T-cell (primary cell): Measurements from ENCODE around the gene PRG2. TPM values are rescaled to one million over a fixed set of nuclear protein-coding genes. Genes with fewer than 3 reads are reported as not detected.
"Not testable (repeated sequence)": the region's sequence is repeated elsewhere in the genome, so short reads cannot be mapped to it uniquely, and the experiment has no call there.

Source experiments
- ATAC-seq, 4 experiments: fragments of 200-7000 bp in 3 of 4; fragments of 150-1000 bp in 1 of 4; cut with Tn5 transposase; replicated peaks in 1 of 4; 1 replicate in 3 of 4; 2 replicates in 1 of 4; pipeline ENCODE4 v1.10.0; 2021; ENCODE audit warnings: moderate library complexity in 3 of 4, mild to moderate bottlenecking in 2 of 4, moderate number of reproducible peaks in 1 of 4
- CTCF ChIA-PET, 2 donors: fragments of 300-600 bp; sonication (Branson Sonifier 250); formaldehyde crosslinking; loops; one replicate each; lab custom pipeline; 2022; ENCODE audit warnings: antibody characterized with exemption in 2 of 2; lab: Charles Lee
- POLR2A ChIA-PET, 2 donors: fragments of 300-600 bp; sonication (Branson Sonifier 250); formaldehyde crosslinking; loops; one replicate each; lab custom pipeline; 2022; ENCODE audit warnings: antibody characterized with exemption in 2 of 2; lab: Charles Lee
- DNase-seq, 35 experiments: peaks; one replicate each; pipeline versions ENCODE4 v3.0.0 to v3.0.0-alpha.2; 2013 to 2023
- H3K27ac ChIP-seq: one replicate; pipeline ENCODE4 v1.5.1; 2013; ENCODE audit warnings: low read length
- H3K27me3 ChIP-seq, 2 experiments: replicated peaks in 1 of 2; 1 replicate in 1 of 2; 2 replicates in 1 of 2; pipeline versions ENCODE4 v1.6.1 to v1.7.0; 2013; ENCODE audit warnings: low read length in 1 of 2, mixed read lengths in 1 of 2; ENCODE audit not compliant: control insufficient read depth in 2 of 2, insufficient read depth in 2 of 2; ENCODE audit errors: extremely low read depth in 1 of 2
- H3K36me3 ChIP-seq, 2 donors: 1 replicate in 1 of 2; 2 replicates in 1 of 2; pipeline versions ENCODE4 v1.6.1 to v1.7.0; 2013; ENCODE audit warnings: low read length in 1 of 2; ENCODE audit not compliant: control insufficient read depth in 2 of 2, insufficient read depth in 1 of 2; ENCODE audit errors: extremely low read depth in 1 of 2
- H3K4me1 ChIP-seq, 2 experiments: 1 replicate in 1 of 2; 2 replicates in 1 of 2; pipeline versions ENCODE4 v1.6.1 to v1.7.0; 2013; ENCODE audit warnings: low read length in 2 of 2, mixed read lengths in 1 of 2; ENCODE audit not compliant: insufficient read depth in 2 of 2, control insufficient read depth in 1 of 2; ENCODE audit errors: extremely low read depth in 1 of 2
- H3K4me3 ChIP-seq, 2 donors: 1 replicate in 1 of 2; 2 replicates in 1 of 2; pipeline versions ENCODE4 v1.5.1 to v1.7.0; 2013; ENCODE audit warnings: mild to moderate bottlenecking in 2 of 2, low read length in 1 of 2, moderate library complexity in 1 of 2; ENCODE audit not compliant: control insufficient read depth in 1 of 2; ENCODE audit errors: extremely low read depth in 1 of 2
- H3K9me3 ChIP-seq: 2 replicates; pipeline ENCODE4 v1.7.0; 2013
- H3K27ac Mint-ChIP-seq, 2 donors: one replicate each; pipeline ENCODE4 v1.8.0; 2020 to 2021; ENCODE audit warnings: mild to moderate bottlenecking in 2 of 2, mixed read lengths in 2 of 2
- H3K27me3 Mint-ChIP-seq, 2 donors: one replicate each; pipeline ENCODE4 v1.8.0; 2021 to 2022; ENCODE audit warnings: mixed read lengths in 2 of 2
- H3K36me3 Mint-ChIP-seq: one replicate; pipeline ENCODE4 v1.8.0; 2021; ENCODE audit warnings: mixed read lengths
- H3K4me1 Mint-ChIP-seq, 3 donors: one replicate each; pipeline ENCODE4 v1.8.0; 2020 to 2022; ENCODE audit warnings: mixed read lengths in 3 of 3, mild to moderate bottlenecking in 1 of 3
- H3K4me3 Mint-ChIP-seq, 3 donors: one replicate each; pipeline ENCODE4 v1.8.0; 2020 to 2022; ENCODE audit warnings: mild to moderate bottlenecking in 3 of 3, mixed read lengths in 3 of 3, moderate library complexity in 3 of 3
- H3K9me3 Mint-ChIP-seq, 3 donors: one replicate each; pipeline ENCODE4 v1.8.0; 2020 to 2022; ENCODE audit warnings: mixed read lengths in 3 of 3
- WGBS: methylation state at CpG from one replicate; pipeline ENCODE4 v1.1.5; 2013; ENCODE audit warnings: missing lambda C conversion rate; ENCODE audit not compliant: insufficient coverage; 5-methylcytosine and 5-hydroxymethylcytosine counted together
- total RNA-seq, 35 experiments: library from RNA in 6 of 35; stranded (reverse) in 6 of 35; fragments of 120-200 nt in 1 of 35; gene quantifications; one replicate each; pipeline versions ENCODE4 v1.2.1 to v1.2.4 and lab custom pipeline; 2013 to 2026

Gene PRG2
- total RNA-seq, 5 donors from 2014 or later (not counting 1 experiment from before 2014, with no cell fraction given) = 0.33 to 0.72 (median 0.39) TPM; not detected in 1

DNA sequence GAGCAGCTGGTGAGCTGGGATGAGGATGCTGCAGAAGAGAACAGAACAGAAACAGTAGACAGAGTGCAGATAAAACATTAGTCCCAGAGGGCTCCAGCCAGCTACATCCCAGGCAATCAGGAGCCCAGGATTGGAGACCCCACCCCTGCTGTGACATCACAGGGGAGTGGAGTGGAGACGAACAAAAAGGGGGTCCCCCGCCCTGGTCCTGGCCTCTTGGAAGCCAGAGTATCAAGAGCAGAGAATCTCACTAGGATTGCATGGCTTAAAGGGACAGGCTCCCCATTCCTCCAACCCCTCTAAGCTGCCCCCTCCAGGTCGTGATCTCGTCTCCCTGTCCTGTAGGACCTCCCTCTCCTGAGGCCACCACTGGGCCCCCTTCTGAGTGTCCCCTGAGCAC is 52.3 kb downstream of the PRG2 start, which contains the start of gene P2RX3:
P2RX3 (plus strand) TSS at position 211 of the 400 bp plus-strand sequence. CDS start 199 bp downstream, outside the sequence.
- Histone ChIP-seq H3K4me1 (peaks cover 9 to 24% of the 10 kb centered on the region in 2 experiments), H3K36me3 (peaks cover 0 to under 1% of the 10 kb centered on the region in 2 donors), H3K4me3 (no peak within 1 kb of the TSS), H3K27ac (no peak within 1 kb of the TSS), H3K9me3 (no peaks in the 10 kb centered on the region), H3K27me3 (peaks cover 0 to 6% of the 10 kb centered on the region in 2 experiments)
- Mint-ChIP-seq H3K4me1 (peaks cover 28 to 31% (median 30%) of the 10 kb centered on the region in 3 donors), H3K27ac (peak within 1 kb of the TSS; percentile 36 to 55), H3K36me3 (peaks cover 11% of the 10 kb centered on the region), H3K4me3 (no peak within 1 kb of the TSS), H3K9me3 (no peaks in the 10 kb centered on the region), H3K27me3 (no peaks in the 10 kb centered on the region)
- no peak for DNase-seq
- ChIA-PET CTCF (interaction anchor here (0.5 to 1.1 kb wide), 3 partner anchors 13 to 155 kb away, joined by 3 to 5 read pairs (median 3); no protein-coding TSS in a partner anchor), POLR2A (interaction anchor here in 1 of 2 donors (0.7 kb wide), 1 partner anchor 1820 kb away, joined by 3 read pairs; no protein-coding TSS in a partner anchor)
- ATAC-seq = no peak
- WGBS = 57% methylated on average over 3 of the region's 4 CpGs

DNA sequence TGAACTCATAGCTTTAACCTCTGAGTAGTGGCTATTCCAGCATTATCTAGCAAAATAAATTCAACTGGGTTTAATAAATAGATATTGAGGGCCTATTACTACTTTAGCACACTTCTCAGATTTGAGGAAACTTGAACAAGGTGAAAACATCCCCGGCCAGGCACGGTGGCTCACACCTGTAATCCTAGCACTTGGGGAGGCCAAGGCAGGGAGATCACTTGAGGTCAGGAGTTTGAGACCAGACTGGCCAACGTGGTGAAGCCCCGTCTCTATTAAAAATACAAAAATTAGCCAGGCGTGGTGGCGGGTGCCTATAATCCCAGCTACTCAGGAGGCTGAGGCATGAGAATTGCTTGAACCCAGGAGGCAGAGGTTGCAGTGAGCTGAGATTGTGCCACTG is 53.6 kb downstream of the PRG2 start:
- H3K4me1 ChIP-seq = peaks cover 9 to 24% of the 10 kb centered on the region in 2 experiments
- not testable (repeated sequence) for H3K27me3 ChIP-seq, ATAC-seq, H3K9me3 ChIP-seq, H3K27me3 Mint-ChIP-seq, DNase-seq, H3K9me3 Mint-ChIP-seq
- peak overlapping the region; percentile 98 to 99 for H3K27ac Mint-ChIP-seq
- H3K4me3 ChIP-seq = peak overlapping the region in 1 of 2 donors; percentile 44
- no CpG with 5 or more reads among the region's 6 CpGs for WGBS
- POLR2A ChIA-PET = interaction anchor here (0.6 to 2.3 kb wide), 4 partner anchors 11 to 1135 kb away, joined by 3 to 10 read pairs (median 4); partner anchors contain the start of gene TNKS1BP1 (in 1 of the 2)
- peaks cover 6 to 13% of the 10 kb centered on the region in 2 donors for H3K36me3 ChIP-seq
- peak overlapping the region; percentile 82 to 91 (median 88) for H3K4me3 Mint-ChIP-seq
- H3K36me3 Mint-ChIP-seq = peaks cover 21% of the 10 kb centered on the region
- H3K27ac ChIP-seq = peak overlapping the region; percentile 87
- CTCF ChIA-PET = interaction anchor here (1.0 to 2.6 kb wide), 3 partner anchors 9 to 308 kb away, joined by 3 to 15 read pairs (median 4); no protein-coding TSS in a partner anchor
- peaks cover 29 to 33% (median 30%) of the 10 kb centered on the region in 3 donors for H3K4me1 Mint-ChIP-seq

Other genes starting within 250 kb of the PRG2 start
- gene LRRC55, start 208.7 kb downstream of the PRG2 start, total RNA-seq = not detected
- not detected for gene APLNR, start 153.4 kb downstream of the PRG2 start, total RNA-seq
- gene TNKS1BP1, start 65.7 kb downstream of the PRG2 start, total RNA-seq = 10 to 100 TPM; 13.9 to 22.9 (median 18.9) TPM
- 10 to 100 TPM; 50.2 to 78.1 (median 75.7) TPM for gene SSRP1, start 54.8 kb downstream of the PRG2 start, total RNA-seq
- gene P2RX3, start 52.3 kb downstream of the PRG2 start, total RNA-seq = not detected
- gene PRG3, start 9.5 kb downstream of the PRG2 start, total RNA-seq = not detected
- 10 to 100 TPM in 4 of 5 donors, 1 to 10 TPM in 1; 9.9 to 18.1 (median 13.6) TPM for gene SLC43A3, start 36.5 kb upstream of the PRG2 start, total RNA-seq
- 1 to 10 TPM in 1 of 5 donors, under 1 TPM in 4; 0.15 to 1.1 (median 0.29) TPM for gene RTN4RL2, start 69.9 kb upstream of the PRG2 start, total RNA-seq
- 10 to 100 TPM in 4 of 5 donors, 1 to 10 TPM in 1; 8.8 to 31.6 (median 25.1) TPM for gene SLC43A1, start 125.1 kb upstream of the PRG2 start, total RNA-seq
- 10 to 100 TPM; 20.7 to 33.2 (median 26.2) TPM for gene TIMM10, start 140.1 kb upstream of the PRG2 start, total RNA-seq
- gene SMTNL1, start 146.9 kb upstream of the PRG2 start, total RNA-seq = not detected
- 10 to 100 TPM; 61.7 to 97.2 (median 80.3) TPM for gene UBE2L6, start 177.0 kb upstream of the PRG2 start, total RNA-seq
- 1 to 10 TPM in 3 of 5 donors, not detected in 2; 1.5 to 2.8 (median 1.9) TPM for gene SERPING1, start 207.0 kb upstream of the PRG2 start, total RNA-seq